GM12873 (cell line): ENCODE measurements around the gene ZNF318.

Source experiments
- CTCF ChIP-seq: IDR thresholded peaks from 2 replicates; pipeline ENCODE4 v1.5.1; 2012; ENCODE audit warnings: low read depth, mild to moderate bottlenecking, moderate library complexity, low read length, control low read depth; ENCODE audit not compliant: insufficient read depth; ENCODE audit errors: missing control alignments

ZNF318 gene

GRCh38 chr6:43304882-43305281, 64.6 kb downstream of the ZNF318 start:
- no peak for TF ChIP-seq CTCF

- no peak for TF ChIP-seq CTCF
Observed at GRCh38 chr6:43304361-43304760, 65.1 kb downstream of the ZNF318 start.

DNA sequence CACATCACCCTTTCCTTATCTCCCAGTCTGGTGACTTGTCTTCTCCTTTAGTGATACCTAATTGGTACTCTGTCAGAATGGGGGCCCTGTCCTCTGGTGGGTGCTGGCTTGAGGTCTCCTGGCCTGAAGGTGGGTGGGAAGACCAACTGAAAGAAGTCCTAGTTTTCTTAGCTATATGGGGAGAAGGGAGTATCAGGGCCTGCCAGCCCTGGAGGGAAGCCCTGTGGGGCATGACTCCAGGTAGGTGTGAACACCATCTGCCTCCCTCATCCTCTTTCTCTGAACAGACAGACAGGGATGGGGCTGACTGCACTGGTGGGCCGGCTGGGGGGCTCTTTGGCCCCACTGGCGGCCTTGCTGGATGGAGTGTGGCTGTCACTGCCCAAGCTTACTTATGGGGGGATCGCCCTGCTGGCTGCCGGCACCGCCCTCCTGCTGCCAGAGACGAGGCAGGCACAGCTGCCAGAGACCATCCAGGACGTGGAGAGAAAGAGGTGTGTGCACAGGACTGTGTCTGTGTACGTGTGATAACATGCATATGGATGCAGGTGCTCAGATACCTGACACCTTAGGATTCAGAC, 65.6 kb downstream of the ZNF318 start:
- no peak for TF ChIP-seq CTCF

DNA sequence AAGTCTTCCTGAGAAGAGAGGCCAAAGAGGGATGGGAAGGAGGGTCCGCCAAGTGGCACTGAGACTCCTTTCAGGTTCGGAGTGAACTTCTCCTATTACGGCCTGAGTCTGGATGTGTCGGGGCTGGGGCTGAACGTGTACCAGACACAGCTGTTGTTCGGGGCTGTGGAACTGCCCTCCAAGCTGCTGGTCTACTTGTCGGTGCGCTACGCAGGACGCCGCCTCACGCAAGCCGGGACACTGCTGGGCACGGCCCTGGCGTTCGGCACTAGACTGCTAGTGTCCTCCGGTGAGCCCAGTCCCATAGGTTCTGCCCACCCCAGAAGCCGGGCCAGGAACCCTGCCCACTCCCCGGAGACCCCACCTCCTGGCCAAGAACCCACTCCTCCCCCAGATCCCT, 67.3 kb downstream of the ZNF318 start:
- TF ChIP-seq CTCF: no peak

DNA sequence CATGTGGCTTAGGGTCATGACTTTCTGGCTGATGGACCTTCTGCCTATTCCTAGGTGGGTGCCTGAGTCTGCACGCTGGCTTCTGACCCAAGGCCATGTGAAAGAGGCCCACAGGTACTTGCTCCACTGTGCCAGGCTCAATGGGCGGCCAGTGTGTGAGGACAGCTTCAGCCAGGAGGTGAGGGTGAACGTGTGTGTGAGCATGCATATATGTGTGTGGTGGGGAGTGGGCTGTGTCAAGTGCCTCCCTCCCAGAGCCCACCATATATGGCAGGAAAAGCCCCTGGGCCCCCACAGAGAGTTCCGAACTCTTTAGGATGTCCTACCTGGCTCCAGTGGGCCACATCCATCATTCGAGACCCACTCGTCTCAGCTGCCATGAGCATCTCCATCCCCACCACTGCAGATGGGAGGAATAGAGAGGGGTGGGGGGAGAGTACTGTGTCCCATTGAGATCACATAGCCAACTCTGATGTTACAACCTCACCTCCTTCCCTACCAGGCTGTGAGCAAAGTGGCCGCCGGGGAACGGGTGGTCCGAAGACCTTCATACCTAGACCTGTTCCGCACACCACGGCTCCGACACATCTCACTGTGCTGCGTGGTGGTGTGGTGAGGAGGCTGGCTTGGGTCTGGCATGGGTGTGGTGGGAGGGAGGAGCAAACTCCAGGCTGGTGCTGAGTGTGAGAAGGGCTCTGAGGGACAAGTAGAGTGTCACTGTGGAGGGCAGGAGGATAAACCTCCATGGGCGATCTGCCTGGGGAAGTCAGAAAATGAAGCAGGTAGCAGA, 68.2 kb downstream of the ZNF318 start:
- no peak for TF ChIP-seq CTCF

- TF ChIP-seq CTCF: no peak
Observed at GRCh38 chr6:43299338-43300293, 69.8 kb downstream of the ZNF318 start.
